ENCODE measurements around the gene PHEX. TPM values are rescaled to one million over a fixed set of nuclear protein-coding genes. Genes with fewer than 3 reads are reported as not detected.

PHEX gene
- polyA plus RNA-seq, 3 donors: 0.03 TPM; not detected in 2

DNA sequence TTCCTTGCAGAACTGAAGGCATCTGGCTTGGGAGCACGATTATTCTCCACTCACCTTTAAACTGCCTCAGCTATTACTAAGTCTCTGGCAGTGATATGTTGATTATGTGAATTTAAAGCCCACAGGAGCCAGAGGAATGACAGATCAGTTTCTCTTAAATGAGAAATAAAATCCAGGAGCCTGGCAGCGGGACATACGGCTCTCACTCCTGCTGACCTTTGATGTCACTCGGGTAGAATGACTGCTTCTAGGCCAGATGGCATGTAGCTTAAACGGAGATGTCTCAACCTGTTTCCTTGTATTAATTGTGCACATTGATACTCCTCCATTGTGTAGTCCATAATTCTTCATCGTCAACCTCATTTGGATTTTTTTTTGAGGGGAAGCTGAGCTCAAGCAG is 236.6 kb downstream of the PHEX start:
- no peak overlapping the region for H3K4me3 Mint-ChIP-seq
- H3K4me1 ChIP-seq (ENCODE audit: control insufficient read depth in 1 of 2, insufficient read depth in 2 of 2, low read length in 2 of 2): no peaks in the 10 kb centered on the region
- intact Hi-C loops (cut with micrococcal nuclease): no loop called here
- WGBS (ENCODE audit: insufficient coverage): 88% methylated on average over 4 of the region's 6 CpGs
- no peaks in the 10 kb centered on the region for H3K27me3 ChIP-seq (ENCODE audit: control insufficient read depth in 2 of 2, insufficient read depth in 2 of 2, low read length in 2 of 2)
- H3K9me3 Mint-ChIP-seq: peaks cover 0 to 13% (median 1%) of the 10 kb centered on the region in 7 donors
- H3K27me3 Mint-ChIP-seq (ENCODE audit: low read depth in 3 of 3): peaks cover 0 to 2% (median 0%) of the 10 kb centered on the region in 3 donors
- no peak overlapping the region for H3K4me2 ChIP-seq (replicated peaks; ENCODE audit: extremely low read depth, low read length, poor library complexity, severe bottlenecking)
- no peak for DNase-seq
- H3K9me3 ChIP-seq (replicated peaks in 1 of 2; ENCODE audit: control insufficient read depth in 1 of 2, insufficient read depth in 1 of 2, low read length in 2 of 2): no peaks in the 10 kb centered on the region
- H3K27ac ChIP-seq (ENCODE audit: low read depth in 1 of 2, low read length in 2 of 2): no peak overlapping the region
- no peak overlapping the region for H3K9ac ChIP-seq (ENCODE audit: insufficient read depth, low read length, poor library complexity, severe bottlenecking)
- no peaks in the 10 kb centered on the region for H3K36me3 Mint-ChIP-seq
- no peaks in the 10 kb centered on the region for H3K79me2 ChIP-seq (ENCODE audit: insufficient read depth, low read length)
- H4K20me1 ChIP-seq (ENCODE audit: insufficient read depth, low read length): no peaks in the 10 kb centered on the region
- no peak overlapping the region for H3K4me3 ChIP-seq (replicated peaks in 1 of 3; ENCODE audit: low read depth in 2 of 3, low read length in 3 of 3)
- no peaks in the 10 kb centered on the region for H3K4me1 Mint-ChIP-seq
- H2AFZ ChIP-seq (ENCODE audit: insufficient read depth, low read depth, low read length, poor library complexity, severe bottlenecking): no peak overlapping the region
- TF ChIP-seq, protein P1, sequence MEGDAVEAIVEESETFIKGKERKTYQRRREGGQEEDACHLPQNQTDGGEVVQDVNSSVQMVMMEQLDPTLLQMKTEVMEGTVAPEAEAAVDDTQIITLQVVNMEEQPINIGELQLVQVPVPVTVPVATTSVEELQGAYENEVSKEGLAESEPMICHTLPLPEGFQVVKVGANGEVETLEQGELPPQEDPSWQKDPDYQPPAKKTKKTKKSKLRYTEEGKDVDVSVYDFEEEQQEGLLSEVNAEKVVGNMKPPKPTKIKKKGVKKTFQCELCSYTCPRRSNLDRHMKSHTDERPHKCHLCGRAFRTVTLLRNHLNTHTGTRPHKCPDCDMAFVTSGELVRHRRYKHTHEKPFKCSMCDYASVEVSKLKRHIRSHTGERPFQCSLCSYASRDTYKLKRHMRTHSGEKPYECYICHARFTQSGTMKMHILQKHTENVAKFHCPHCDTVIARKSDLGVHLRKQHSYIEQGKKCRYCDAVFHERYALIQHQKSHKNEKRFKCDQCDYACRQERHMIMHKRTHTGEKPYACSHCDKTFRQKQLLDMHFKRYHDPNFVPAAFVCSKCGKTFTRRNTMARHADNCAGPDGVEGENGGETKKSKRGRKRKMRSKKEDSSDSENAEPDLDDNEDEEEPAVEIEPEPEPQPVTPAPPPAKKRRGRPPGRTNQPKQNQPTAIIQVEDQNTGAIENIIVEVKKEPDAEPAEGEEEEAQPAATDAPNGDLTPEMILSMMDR (IDR thresholded peaks at IDR 0.05): no peak
- no peaks in the 10 kb centered on the region for H3K36me3 ChIP-seq (replicated peaks in 1 of 2; ENCODE audit: control insufficient read depth in 1 of 2, insufficient read depth in 2 of 2, low read length in 2 of 2)
- no peak overlapping the region for H3K27ac Mint-ChIP-seq

DNA sequence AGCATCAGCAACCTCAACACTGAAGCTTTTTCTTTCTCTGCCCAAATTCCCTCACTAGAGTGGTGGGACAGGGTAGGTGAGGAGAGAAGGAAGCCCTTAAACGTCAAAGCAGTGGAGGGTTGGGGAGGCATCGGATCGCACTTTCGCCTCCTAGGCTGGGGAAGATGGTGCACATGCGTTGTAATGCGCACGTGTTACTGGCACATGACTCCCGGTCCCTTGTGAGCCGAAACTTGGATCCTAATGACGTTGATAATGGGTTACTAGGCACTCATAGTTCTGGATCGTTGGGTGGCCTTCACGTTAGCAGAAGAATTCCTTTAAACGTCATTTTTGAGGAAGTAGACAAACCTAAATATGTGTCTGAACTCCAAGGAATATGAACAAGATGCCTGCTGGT is 240.5 kb downstream of the PHEX start, which contains the start of gene CBLL2:
TSS of gene CBLL2 (plus strand) at position 301 of the 400 bp plus-strand sequence. CDS start at position 380, 79 bp downstream.
- intact Hi-C loops (cut with micrococcal nuclease): no loop called here

More for the DNA sequence above, 240.5 kb downstream of the PHEX start, which contains the start of gene CBLL2:
- Histone ChIP-seq H3K9ac (ENCODE audit: insufficient read depth, low read length, poor library complexity, severe bottlenecking) (no peak within 1 kb of the TSS), H3K27me3 (ENCODE audit: control insufficient read depth in 2 of 2, insufficient read depth in 2 of 2, low read length in 2 of 2) (no peaks in the 10 kb centered on the region), H3K4me2 (replicated peaks; ENCODE audit: extremely low read depth, low read length, poor library complexity, severe bottlenecking) (no peak within 1 kb of the TSS), H2AFZ (ENCODE audit: insufficient read depth, low read depth, low read length, poor library complexity, severe bottlenecking) (no peak within 1 kb of the TSS), H3K27ac (ENCODE audit: low read depth in 1 of 2, low read length in 2 of 2) (no peak within 1 kb of the TSS), H4K20me1 (ENCODE audit: insufficient read depth, low read length) (no peaks in the 10 kb centered on the region), H3K79me2 (ENCODE audit: insufficient read depth, low read length) (no peaks in the 10 kb centered on the region), H3K4me3 (replicated peaks in 1 of 3; ENCODE audit: low read depth in 2 of 3, low read length in 3 of 3) (no peak within 1 kb of the TSS), H3K4me1 (ENCODE audit: control insufficient read depth in 1 of 2, insufficient read depth in 2 of 2, low read length in 2 of 2) (no peaks in the 10 kb centered on the region), H3K9me3 (replicated peaks in 1 of 2; ENCODE audit: control insufficient read depth in 1 of 2, insufficient read depth in 1 of 2, low read length in 2 of 2) (no peaks in the 10 kb centered on the region), H3K36me3 (replicated peaks in 1 of 2; ENCODE audit: control insufficient read depth in 1 of 2, insufficient read depth in 2 of 2, low read length in 2 of 2) (no peaks in the 10 kb centered on the region)
- Mint-ChIP-seq H3K27ac (peak within 1 kb of the TSS in 1 of 7 donors; percentile 28), H3K27me3 (ENCODE audit: low read depth in 3 of 3) (peaks cover 0 to 2% (median 0%) of the 10 kb centered on the region in 3 donors), H3K4me3 (no peak within 1 kb of the TSS), H3K9me3 (peaks cover 0 to 19% (median 1%) of the 10 kb centered on the region in 7 donors), H3K36me3 (no peaks in the 10 kb centered on the region), H3K4me1 (no peaks in the 10 kb centered on the region)
- 100% methylated on average over 4 of the region's 13 CpGs for WGBS (ENCODE audit: insufficient coverage)
- TF ChIP-seq, protein P1 (IDR thresholded peaks at IDR 0.05): no peak
- DNase-seq: no peak
